Measurements from ENCODE around the gene RNF180. TPM values are rescaled to one million over a fixed set of nuclear protein-coding genes. Genes with fewer than 3 reads are reported as not detected.
A peak's percentile ranks its signal among the peaks of the same experiment; 100 is the strongest.

The RNF180 gene
- total and polyA plus RNA-seq, 2 donors (not counting 3 experiments of a cell fraction or from before 2014, with no cell fraction given) = 0.62 to 5.6 TPM

DNA sequence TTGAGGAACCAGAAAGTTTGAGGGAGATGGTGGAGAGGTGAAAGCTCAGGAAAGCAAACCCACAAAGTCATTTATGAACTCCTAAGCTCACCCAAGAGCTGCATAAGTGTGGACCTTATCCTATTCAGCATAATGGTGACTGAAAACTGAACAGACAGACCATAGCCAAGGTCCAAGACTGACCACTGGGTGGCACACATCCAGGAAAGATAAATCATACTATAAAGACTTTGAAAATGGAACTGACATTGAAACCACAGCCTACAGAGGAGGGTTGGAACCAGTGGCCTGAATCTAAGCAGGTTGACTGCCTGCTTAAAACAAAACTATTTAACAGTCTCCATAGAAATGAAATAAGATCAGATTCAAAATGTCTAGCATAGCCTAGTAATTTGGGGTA, 219.1 kb downstream of the RNF180 start:
- FAIRE-seq = no peak
- POLR2A ChIA-PET = no interaction called here
- Histone ChIP-seq H4K20me1 (replicated peaks; ENCODE audit: control insufficient read depth, extremely low read depth, insufficient read depth, low read length) (no peaks in the 10 kb centered on the region), H3K9ac (replicated peaks; ENCODE audit: extremely low read depth, insufficient read depth, low read length) (no peak overlapping the region), H3K27ac (ENCODE audit: insufficient read depth, low read depth, low read length) (no peak overlapping the region), H3K4me2 (ENCODE audit: insufficient read depth, low read length) (no peak overlapping the region), H3K9me3 (replicated peaks; ENCODE audit: control insufficient read depth, insufficient read depth, low read length) (no peaks in the 10 kb centered on the region), H3K36me3 (ENCODE audit: control insufficient read depth in 2 of 2, extremely low read depth in 1 of 2, insufficient read depth in 2 of 2, low read length in 2 of 2) (no peaks in the 10 kb centered on the region), H2AFZ (ENCODE audit: low read depth, low read length) (no peak overlapping the region), H3K4me3 (replicated peaks in 1 of 3; ENCODE audit: insufficient read depth in 1 of 3, low read depth in 1 of 3, low read length in 3 of 3) (no peak overlapping the region), H3K79me2 (ENCODE audit: control insufficient read depth, insufficient read depth, low read length) (no peaks in the 10 kb centered on the region), H3K4me1 (ENCODE audit: control insufficient read depth, extremely low read depth, insufficient read depth, low read length) (no peaks in the 10 kb centered on the region), H3K9me1 (replicated peaks; ENCODE audit: control insufficient read depth, extremely low read depth, insufficient read depth, low read length) (no peaks in the 10 kb centered on the region), H3K27me3 (ENCODE audit: control insufficient read depth in 2 of 2, insufficient read depth in 2 of 2, low read length in 2 of 2) (no peaks in the 10 kb centered on the region)
- DNase-seq (ENCODE audit: low read depth, low spot score) = peak; percentile 55
- CTCF ChIA-PET = interaction anchor here (1.1 to 1.4 kb wide), 4 partner anchors 31 to 228 kb away, joined by 3 to 10 read pairs (median 4); no protein-coding TSS in a partner anchor
- no peak for TF ChIP-seq POLR2A (IDR thresholded peaks at IDR 0.05; ENCODE audit: low read depth, low read length)
- TF ChIP-seq, protein P1, sequence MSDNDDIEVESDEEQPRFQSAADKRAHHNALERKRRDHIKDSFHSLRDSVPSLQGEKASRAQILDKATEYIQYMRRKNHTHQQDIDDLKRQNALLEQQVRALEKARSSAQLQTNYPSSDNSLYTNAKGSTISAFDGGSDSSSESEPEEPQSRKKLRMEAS (IDR thresholded peaks at IDR 0.05; ENCODE audit: insufficient read depth, insufficient read length) = no peak
- TF ChIP-seq, protein P2, sequence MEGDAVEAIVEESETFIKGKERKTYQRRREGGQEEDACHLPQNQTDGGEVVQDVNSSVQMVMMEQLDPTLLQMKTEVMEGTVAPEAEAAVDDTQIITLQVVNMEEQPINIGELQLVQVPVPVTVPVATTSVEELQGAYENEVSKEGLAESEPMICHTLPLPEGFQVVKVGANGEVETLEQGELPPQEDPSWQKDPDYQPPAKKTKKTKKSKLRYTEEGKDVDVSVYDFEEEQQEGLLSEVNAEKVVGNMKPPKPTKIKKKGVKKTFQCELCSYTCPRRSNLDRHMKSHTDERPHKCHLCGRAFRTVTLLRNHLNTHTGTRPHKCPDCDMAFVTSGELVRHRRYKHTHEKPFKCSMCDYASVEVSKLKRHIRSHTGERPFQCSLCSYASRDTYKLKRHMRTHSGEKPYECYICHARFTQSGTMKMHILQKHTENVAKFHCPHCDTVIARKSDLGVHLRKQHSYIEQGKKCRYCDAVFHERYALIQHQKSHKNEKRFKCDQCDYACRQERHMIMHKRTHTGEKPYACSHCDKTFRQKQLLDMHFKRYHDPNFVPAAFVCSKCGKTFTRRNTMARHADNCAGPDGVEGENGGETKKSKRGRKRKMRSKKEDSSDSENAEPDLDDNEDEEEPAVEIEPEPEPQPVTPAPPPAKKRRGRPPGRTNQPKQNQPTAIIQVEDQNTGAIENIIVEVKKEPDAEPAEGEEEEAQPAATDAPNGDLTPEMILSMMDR (IDR thresholded peaks at IDR 0.05; ENCODE audit: extremely low read depth in 1 of 2, insufficient read depth in 1 of 2, low read depth in 1 of 2, low read length in 2 of 2) = peak; percentile 29 to 41
- no peak for TF ChIP-seq MYC (IDR thresholded peaks at IDR 0.05; ENCODE audit: low read depth, low read length)
- TF ChIP-seq POLR2AphosphoS5 (IDR thresholded peaks at IDR 0.05; ENCODE audit: insufficient read depth, low read depth, low read length) = no peak
- intact Hi-C loops (cut with micrococcal nuclease) = loop anchor here (1.0 to 10.0 kb wide), 3 partner anchors 150 to 228 kb away; no protein-coding TSS in a partner anchor
- dilution Hi-C loops (cut with MboI; ENCODE audit: extremely low pct_ligation_motif_present, low sequenced_read_pairs) = no loop called here
- BruUV-seq (replicated peaks) = no TSS peak

DNA sequence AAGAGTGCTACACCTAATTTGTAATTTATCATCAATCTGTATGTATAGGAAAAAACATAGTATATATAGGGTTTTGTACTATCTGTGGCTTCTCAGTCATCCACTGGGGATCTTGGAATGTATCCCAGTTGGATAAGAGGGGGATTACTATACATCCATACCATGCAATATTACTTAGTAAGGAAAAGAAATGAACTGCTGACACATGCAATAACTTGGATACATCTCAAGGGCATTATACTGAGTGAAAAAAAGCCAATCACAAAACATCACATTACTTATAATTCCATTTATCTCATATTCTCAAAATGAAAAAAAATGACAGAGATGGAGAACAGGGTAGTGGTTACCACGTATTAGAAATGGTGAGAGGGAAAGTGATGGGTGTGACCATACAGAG, 231.9 kb downstream of the RNF180 start:
- ChIA-PET CTCF (no interaction called here), POLR2A (no interaction called here)
- H3K4me3 ChIP-seq (replicated peaks in 1 of 3; ENCODE audit: insufficient read depth in 1 of 3, low read depth in 1 of 3, low read length in 3 of 3) = no peak overlapping the region
- no peaks in the 10 kb centered on the region for H4K20me1 ChIP-seq (replicated peaks; ENCODE audit: control insufficient read depth, extremely low read depth, insufficient read depth, low read length)
- no peaks in the 10 kb centered on the region for H3K27me3 ChIP-seq (ENCODE audit: control insufficient read depth in 2 of 2, insufficient read depth in 2 of 2, low read length in 2 of 2)
- no peak overlapping the region for H2AFZ ChIP-seq (ENCODE audit: low read depth, low read length)
- no peak for FAIRE-seq
- H3K9me1 ChIP-seq (replicated peaks; ENCODE audit: control insufficient read depth, extremely low read depth, insufficient read depth, low read length) = no peaks in the 10 kb centered on the region
- TF ChIP-seq GATA2 (IDR thresholded peaks at IDR 0.05; ENCODE audit: insufficient read depth, insufficient read length, low read depth, low read length) (no peak), JUN (IDR thresholded peaks at IDR 0.05; ENCODE audit: borderline replicate concordance, insufficient read depth, insufficient read length, low read depth) (no peak), MYC (IDR thresholded peaks at IDR 0.05; ENCODE audit: low read depth, low read length) (no peak), POLR2AphosphoS5 (IDR thresholded peaks at IDR 0.05; ENCODE audit: insufficient read depth, low read depth, low read length) (no peak), FOS (IDR thresholded peaks at IDR 0.05; ENCODE audit: borderline replicate concordance, insufficient read depth, low read length) (no peak), POLR2A (IDR thresholded peaks at IDR 0.05; ENCODE audit: low read depth, low read length) (no peak), EZH2 (IDR thresholded peaks at IDR 0.05; ENCODE audit: borderline replicate concordance, low read depth, low read length, severe bottlenecking) (no peak)
- TF ChIP-seq, protein P2 (IDR thresholded peaks at IDR 0.05; ENCODE audit: extremely low read depth in 1 of 2, insufficient read depth in 1 of 2, low read depth in 1 of 2, low read length in 2 of 2) = no peak
- TF ChIP-seq, protein P1 (IDR thresholded peaks at IDR 0.05; ENCODE audit: insufficient read depth, insufficient read length) = no peak
- no peak overlapping the region for H3K9ac ChIP-seq (replicated peaks; ENCODE audit: extremely low read depth, insufficient read depth, low read length)
- no peaks in the 10 kb centered on the region for H3K36me3 ChIP-seq (ENCODE audit: control insufficient read depth in 2 of 2, extremely low read depth in 1 of 2, insufficient read depth in 2 of 2, low read length in 2 of 2)
- no peak overlapping the region for H3K27ac ChIP-seq (ENCODE audit: insufficient read depth, low read depth, low read length)
- no peak for DNase-seq (ENCODE audit: low read depth, low spot score)
- no peaks in the 10 kb centered on the region for H3K9me3 ChIP-seq (replicated peaks; ENCODE audit: control insufficient read depth, insufficient read depth, low read length)
- intact Hi-C loops (cut with micrococcal nuclease) (no loop called here), dilution Hi-C loops (cut with MboI; ENCODE audit: extremely low pct_ligation_motif_present, low sequenced_read_pairs) (no loop called here)
- no peaks in the 10 kb centered on the region for H3K4me1 ChIP-seq (ENCODE audit: control insufficient read depth, extremely low read depth, insufficient read depth, low read length)
- no TSS peak for BruUV-seq (replicated peaks)
- no peak overlapping the region for H3K4me2 ChIP-seq (ENCODE audit: insufficient read depth, low read length)
- no peaks in the 10 kb centered on the region for H3K79me2 ChIP-seq (ENCODE audit: control insufficient read depth, insufficient read depth, low read length)

Data from endothelial cell of umbilical vein (primary cell).